ENCODE results near the gene KIAA1958.

KIAA1958 gene

GRCh38 chr9:112640311-112640710 lies 153.7 kb downstream of the KIAA1958 start:
- ChIA-PET POLR2A (ENCODE audit: low non-redundant PET) (no interaction called here), CTCF (no interaction called here)
- no peak for DNase-seq (ENCODE audit: low spot score)
- no peak overlapping the region for H3K27ac ChIP-seq
- TF ChIP-seq CTCF (conservative IDR thresholded peaks at IDR 0.05; ENCODE audit: low read depth) = no peak

DNA sequence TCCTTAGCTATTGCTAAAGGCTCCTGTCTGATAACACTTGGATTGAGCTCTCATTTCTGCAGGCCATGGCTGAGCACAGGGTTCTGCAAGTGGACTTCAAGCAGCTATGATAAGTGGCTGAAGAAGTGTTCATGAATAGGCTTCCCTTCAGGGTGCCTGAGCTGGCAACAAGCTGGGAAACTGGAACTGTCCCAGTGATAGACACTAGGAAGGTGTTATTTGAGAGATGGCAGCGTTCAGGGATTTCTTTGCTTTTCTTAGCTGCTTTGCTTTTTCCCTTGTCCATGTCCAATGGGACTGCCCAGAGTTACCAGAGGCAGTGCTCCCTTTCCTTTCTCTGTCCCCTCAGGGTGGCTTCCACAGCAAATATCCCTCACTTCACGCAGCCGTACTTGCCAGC lies 155.5 kb downstream of the KIAA1958 start:
- no peak for TF ChIP-seq CTCF (conservative IDR thresholded peaks at IDR 0.05; ENCODE audit: low read depth)
- POLR2A ChIA-PET (ENCODE audit: low non-redundant PET) = no interaction called here
- no peak for DNase-seq (ENCODE audit: low spot score)
- CTCF ChIA-PET = interaction anchor here (0.6 to 1.0 kb wide), 2 partner anchors 18 to 23 kb away, joined by 3 read pairs; no protein-coding TSS in a partner anchor
- H3K27ac ChIP-seq = no peak overlapping the region

DNA sequence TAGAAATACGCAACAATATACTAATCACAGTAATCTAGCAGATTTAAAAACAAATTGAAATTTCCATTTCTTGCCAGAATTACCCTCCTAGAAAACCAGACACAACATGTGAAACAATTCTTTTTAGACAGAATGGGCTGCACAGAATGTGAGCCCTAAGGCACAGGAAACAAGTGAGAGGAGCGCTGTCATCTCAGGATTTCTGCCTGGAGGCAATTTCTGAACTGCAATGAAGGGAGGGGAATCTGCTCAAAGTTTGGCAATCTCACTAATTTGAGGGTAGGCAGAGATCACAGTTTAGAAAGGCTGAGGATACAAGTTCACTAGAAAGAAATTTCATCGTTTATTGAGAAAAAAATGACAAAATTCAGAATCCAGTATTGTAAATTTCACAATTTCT lies 161.0 kb downstream of the KIAA1958 start:
- no peak overlapping the region for H3K27ac ChIP-seq
- no peak for TF ChIP-seq CTCF (conservative IDR thresholded peaks at IDR 0.05; ENCODE audit: low read depth)
- peak; percentile 26 for DNase-seq (ENCODE audit: low spot score)
- ChIA-PET CTCF (no interaction called here), POLR2A (ENCODE audit: low non-redundant PET) (interaction anchor here (0.6 kb wide), 1 partner anchor 435 kb away, joined by 3 read pairs; no protein-coding TSS in a partner anchor)

- no peak for DNase-seq (ENCODE audit: low spot score)
- POLR2A ChIA-PET (ENCODE audit: low non-redundant PET) = no interaction called here
- CTCF ChIA-PET = no interaction called here
- no peak for TF ChIP-seq CTCF (conservative IDR thresholded peaks at IDR 0.05; ENCODE audit: low read depth)
- H3K27ac ChIP-seq = no peak overlapping the region
Observed at GRCh38 chr9:112648624-112649023, 162.0 kb downstream of the KIAA1958 start.

DNA sequence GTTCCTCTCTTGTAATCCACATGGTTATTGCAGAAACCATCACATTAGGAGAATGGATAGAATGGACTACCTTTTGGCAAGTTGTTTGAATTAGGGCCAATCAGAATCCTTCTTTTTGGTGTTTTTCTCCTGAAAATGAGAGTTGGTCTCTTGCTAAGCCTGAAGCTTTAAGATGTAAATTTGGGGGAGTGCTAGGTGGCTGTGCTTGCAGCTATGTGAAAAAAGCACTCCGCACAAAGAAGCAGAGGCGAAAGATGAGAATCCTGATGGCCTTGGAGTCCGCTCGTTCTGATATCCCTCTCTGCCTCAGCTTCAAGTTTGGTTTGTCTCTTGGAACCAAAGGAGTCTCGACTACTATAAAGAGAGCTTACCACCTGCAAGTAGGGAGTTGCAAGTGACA lies 167.7 kb downstream of the KIAA1958 start:
- ChIA-PET CTCF (interaction anchor here (1.2 kb wide), 1 partner anchor 211 kb away, joined by 3 read pairs; no protein-coding TSS in a partner anchor), POLR2A (ENCODE audit: low non-redundant PET) (no interaction called here)
- no peak for DNase-seq (ENCODE audit: low spot score)
- no peak for TF ChIP-seq CTCF (conservative IDR thresholded peaks at IDR 0.05; ENCODE audit: low read depth)
- H3K27ac ChIP-seq = no peak overlapping the region

- CTCF ChIA-PET = no interaction called here
- H3K27ac ChIP-seq = no peak overlapping the region
- TF ChIP-seq CTCF (conservative IDR thresholded peaks at IDR 0.05; ENCODE audit: low read depth) = no peak
- POLR2A ChIA-PET (ENCODE audit: low non-redundant PET) = no interaction called here
- no peak for DNase-seq (ENCODE audit: low spot score)
Observed at GRCh38 chr9:112655668-112656067, 169.0 kb downstream of the KIAA1958 start.

DNA sequence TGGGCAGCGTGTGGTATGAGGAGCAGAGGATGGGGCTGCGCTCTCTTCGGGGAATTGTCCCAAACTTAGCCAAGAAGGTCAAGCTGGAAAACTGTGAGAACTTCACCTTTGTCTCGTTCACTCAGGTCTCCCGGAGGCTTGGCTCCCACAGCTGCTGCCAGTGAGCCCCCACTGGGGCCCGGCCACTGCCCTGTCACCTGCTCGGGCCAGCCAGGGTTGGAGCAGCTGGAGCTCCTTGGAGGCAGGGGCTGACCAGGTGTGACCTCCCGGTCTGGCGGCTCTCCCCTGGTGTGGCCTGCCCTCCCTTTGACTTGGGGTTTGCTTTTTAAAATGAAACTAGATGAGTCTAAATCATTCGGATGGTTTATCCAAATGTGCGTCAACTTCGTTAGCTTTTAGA lies 173.3 kb downstream of the KIAA1958 start:
- CTCF ChIA-PET = interaction anchor here (0.5 to 0.7 kb wide), 4 partner anchors 15 to 471 kb away, joined by 3 to 4 read pairs (median 4); no protein-coding TSS in a partner anchor
- POLR2A ChIA-PET (ENCODE audit: low non-redundant PET) = no interaction called here
- no peak for DNase-seq (ENCODE audit: low spot score)
- no peak for TF ChIP-seq CTCF (conservative IDR thresholded peaks at IDR 0.05; ENCODE audit: low read depth)
- H3K27ac ChIP-seq = no peak overlapping the region
